NCI-H2171 treated with DMSO at 0.1 percent for 48 hours (cell line): ENCODE measurements around the gene TSPEAR.

ENCODE experiments used
- DNase-seq: peaks from one replicate; lab custom pipeline; 2025; lab: John Stamatoyannopoulos, UW

Gene TSPEAR

DNA sequence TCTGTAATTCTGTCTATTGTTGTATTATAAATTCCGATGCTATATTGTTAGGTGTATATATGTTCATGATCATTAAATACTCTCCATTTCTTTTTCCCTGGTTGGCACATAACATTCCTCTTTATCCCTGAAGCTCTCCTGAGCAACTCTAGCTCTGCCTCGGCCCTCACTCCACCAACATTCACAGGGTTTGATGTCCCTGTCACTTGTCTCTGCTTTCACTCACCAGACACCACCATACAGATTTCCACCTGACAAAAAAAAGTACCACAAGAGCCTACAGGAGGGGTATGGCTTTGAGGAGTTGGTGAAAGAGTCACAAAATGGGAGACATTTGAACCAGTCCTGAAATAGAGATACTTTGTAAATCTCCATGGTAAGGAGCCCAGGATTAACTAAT is 8.8 kb upstream of the TSPEAR start:
- no peak for DNase-seq

DNA sequence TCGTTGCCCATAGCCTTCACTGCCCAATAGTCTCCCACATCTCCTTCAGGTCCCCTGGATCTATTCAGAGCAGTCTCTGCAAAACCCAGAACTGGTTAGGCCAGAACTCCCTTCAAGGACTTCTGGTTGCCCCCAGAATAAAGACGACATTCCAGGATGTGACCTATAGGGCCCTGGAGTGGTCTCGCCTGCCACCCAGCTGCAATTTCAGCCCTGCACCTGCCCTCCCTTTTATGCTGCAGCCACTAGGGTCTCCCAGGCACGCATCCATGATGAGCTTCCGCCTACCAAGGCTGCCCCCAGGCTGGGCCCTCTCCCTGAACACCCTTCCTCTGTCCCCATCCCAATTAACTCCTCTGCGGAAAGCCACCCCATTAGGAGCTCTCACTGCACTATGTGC is 7.2 kb upstream of the TSPEAR start:
- no peak for DNase-seq

DNA sequence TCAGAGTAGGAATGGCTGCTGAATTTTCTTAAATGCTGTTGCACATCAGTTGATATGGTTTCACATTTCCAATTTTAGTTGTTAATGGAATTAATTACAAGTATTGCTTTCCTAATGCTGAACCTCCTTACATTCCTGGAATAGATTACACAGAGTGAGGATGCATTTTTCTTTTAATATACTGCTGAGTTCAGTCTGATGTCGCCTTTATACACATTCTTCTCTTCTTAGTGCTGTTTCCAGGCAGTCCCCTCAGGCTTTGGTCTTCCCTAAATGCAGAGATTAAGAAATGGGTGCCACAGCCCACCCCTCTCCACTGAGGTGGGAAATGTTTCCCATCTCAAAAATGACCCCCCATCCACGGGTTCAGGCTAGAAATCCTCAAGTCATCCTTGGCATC is 6.7 kb upstream of the TSPEAR start:
- no peak for DNase-seq

DNA sequence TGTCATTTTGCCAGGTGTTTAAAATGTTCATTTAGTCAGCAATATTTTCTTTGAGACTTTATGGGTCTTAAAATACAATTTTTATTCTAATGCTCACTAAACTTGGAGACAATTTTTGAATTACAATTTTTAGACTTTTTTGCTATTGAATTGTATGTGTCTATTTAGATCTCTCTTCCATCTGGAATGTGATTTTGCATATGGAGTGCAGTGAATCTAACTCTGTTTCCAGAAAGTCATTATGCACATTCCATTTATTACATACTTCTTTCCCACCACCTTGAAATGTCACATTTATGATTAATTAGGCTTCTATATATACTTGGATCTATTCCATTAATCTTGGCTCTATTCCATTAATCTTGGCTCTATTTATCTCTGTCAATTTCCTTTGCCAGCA is 5.6 kb upstream of the TSPEAR start:
- no peak for DNase-seq

DNA sequence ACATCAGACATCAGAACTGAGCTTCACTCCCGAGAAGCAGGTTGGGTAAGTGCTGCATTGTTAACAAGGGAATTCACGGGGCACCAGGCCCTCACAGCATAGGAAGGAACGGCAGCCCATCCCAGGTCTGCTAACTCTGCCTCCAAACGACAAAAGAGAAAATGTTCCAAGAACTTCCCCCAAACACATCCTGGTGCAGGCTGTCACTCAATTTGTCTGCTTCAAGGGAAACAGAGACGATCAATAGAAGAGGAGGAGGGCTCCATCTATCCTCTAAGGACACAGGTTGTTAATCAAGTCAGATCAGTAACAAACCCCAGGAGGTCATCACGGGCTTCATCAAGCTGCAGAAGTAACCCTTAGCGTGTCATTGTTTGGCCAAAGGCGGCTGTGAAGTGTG is 3.5 kb upstream of the TSPEAR start:
- no peak for DNase-seq

DNA sequence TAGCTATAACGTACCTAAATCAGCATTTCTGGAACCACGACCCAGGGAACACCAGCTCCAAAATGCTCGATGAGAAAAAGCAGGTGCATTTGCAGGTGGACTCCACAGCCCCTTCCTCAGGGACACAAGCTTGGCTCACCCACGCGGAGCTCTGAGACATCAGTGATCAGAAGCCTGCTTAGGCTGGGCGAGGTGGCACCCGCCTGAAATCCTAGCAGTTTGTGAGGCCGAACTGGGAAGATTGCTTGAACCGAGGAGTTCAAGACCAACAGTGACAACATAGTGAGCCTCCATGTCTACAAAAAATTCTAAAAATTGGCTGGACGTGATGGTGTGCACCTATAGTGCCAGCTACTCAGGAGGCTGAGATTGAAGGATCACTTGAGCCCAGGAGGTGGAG is 2.5 kb upstream of the TSPEAR start:
- no peak for DNase-seq

DNA sequence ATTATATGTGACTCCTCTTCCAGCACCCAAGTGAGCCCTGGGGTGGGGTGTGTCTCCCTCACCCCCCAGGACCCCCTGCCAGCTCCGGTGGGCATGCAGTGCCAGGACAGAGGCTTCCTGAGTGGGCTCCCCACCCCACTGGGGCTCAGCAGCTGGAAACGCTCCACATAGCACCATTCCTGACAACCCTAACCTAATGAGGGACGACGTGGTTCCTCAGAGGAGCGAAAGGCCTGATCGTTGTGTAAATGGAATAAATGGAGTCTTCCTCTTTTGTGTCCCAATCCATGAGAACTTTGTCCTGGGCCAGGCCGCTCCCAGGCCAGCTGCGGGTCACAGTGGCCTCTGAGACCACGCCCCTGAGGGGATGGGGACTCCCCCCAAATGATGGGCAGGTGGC is 1.8 kb upstream of the TSPEAR start:
- DNase-seq = no peak

DNA sequence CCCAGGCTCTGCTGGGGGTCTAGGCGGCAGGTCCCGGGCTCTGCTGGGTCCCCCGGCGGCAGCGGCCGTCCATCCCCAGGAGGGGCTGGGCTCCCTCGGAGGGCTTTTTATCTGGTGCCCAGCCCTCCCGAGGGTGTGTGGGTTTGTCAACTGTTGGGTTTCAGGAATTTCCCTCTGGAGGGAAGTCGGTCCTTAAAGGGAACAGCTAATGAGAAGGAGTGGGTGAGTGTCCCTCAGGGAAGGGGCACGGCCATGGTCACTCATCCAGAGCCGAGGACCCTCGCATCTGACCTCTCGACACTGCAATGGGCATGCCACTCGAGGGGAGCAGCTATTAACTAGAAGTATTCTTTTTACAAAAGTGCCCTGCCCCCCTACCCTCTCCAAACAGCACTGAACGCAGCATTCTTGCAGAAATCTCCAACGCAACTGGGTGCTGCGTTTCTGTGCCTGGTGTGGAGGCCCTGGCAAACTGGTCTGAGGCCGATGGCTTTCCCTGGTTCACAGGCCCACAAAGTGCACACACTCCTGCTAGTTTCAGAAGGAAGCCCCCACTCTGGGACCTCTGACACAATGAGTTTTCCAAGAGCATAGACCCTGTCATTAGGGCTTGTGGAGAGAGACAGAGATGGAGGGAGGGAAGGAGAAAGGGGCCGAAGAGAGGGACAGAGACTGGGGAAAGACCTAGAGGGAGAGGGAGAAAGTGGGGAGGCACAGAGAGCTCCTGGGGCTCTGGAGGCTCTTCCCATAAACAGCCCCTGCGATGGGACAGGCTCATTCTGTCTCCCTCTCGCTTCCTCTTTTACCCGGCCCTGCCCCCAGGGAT is 1.0 kb upstream of the TSPEAR start:
- no peak for DNase-seq

DNA sequence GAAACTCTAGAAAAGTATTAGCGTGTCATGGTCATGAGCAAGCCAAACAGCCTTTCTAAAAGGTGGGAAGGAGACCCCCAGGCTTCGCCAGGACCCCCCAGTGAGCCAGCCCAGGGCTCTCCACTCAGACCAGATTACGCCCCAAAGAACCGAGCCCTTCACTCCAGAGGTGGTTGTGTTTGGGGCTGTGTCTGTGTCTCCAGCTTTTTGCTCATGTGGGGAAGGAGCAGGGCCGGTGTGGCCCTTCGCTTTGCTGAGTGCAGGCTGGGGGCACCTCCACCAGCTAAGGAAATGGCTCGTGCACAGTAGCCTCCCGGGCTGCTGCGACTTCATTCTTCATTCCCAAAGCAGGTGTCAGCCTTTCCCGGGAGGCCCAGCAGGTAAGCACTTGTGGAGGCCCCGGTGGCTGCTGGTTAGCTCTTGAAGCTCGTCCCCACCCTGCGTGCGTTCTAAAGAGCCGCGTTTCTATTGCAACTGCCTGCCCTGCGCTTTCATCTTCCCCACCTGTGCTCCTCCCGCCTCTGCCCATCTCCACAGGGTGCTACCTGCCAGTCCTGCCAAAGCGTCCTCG is 531 bp downstream of the TSPEAR start:
- DNase-seq = peak; percentile 87

DNA sequence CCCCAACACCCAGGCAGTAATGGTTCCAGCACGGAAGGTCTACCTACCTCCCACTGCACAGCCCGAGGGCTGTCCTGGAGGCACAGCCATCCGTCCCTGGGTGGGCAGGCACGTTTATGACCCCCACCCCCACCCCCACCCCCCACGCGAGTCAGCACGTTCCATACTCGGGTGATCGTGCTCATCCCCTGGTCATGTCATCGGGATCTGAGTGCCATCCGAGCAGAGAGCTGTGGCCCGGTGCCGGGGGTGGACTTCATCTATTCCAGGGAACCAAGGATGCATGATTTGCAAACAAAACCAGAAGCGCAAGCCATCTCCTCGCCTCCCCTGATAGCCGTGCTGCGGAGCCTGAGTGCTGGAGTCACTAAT is 1.1 kb downstream of the TSPEAR start:
- no peak for DNase-seq

DNA sequence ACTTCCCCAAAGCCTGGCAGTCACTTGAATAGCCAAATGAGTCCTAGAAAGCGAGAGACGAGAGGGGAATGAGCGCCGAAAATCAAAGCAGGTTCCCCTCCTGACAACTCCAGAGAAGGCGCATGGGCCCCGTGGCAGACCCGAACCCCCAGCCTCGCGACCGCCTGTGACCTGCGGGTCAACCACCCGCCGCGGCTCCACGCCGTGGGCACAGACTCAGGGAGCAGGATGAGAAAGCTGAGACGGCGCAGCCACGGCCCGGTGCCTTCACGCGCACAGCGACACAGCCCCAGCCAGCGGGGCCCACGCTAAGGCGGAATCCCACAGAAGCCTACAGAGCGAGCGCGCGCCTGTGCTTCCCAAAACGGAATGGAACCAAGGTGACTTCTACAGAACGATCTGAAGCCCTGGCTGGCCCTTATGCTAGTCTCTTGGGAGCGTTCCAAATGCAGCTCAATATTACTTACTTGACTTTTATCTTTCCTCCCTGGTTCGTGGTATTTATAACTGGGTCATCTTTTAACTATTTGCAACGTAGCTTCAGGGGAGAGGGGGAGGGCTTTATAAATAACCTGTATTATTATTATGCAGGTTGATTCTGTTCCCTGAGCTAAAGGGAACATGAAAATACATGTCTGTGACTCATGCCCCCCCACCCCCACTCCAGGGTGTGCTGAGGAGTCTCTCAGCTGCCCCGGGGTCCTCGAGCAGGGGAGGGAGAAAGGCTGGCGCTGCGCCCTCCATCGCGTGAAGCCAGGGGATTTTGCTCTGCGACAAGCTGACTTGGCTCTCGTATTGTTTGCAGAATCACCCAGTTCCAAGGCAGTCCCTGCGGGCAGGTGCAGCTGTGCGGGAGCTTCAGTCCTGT is 1.7 kb downstream of the TSPEAR start:
- DNase-seq = peak; percentile 65

DNA sequence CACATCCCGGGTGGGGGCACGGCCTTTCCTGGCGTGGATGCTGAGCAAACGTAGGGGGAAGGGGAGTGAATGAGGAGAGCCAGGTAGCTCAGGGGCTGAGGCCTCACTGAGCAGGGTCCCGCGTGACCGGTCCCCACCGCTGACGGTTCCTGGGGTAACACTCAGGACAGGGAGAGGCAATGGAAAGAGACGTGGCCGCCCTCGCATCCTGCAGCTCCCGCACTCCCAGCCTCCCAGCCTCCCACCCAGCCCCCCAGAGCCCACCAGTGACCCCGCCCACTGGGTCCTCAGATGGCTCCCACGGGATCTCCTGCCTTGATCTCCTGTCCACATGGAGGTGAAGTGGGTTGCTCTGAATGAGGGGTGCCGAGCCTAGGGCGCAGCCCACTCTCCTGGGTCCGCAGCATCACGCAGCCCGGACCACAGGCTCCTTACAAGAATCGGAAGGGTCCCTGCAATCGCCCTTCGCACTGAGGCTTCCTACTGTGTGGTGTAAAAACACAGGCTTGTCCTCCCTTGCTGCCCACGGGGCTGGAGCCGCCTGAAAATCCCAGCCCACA is 2.4 kb downstream of the TSPEAR start:
- DNase-seq = no peak

DNA sequence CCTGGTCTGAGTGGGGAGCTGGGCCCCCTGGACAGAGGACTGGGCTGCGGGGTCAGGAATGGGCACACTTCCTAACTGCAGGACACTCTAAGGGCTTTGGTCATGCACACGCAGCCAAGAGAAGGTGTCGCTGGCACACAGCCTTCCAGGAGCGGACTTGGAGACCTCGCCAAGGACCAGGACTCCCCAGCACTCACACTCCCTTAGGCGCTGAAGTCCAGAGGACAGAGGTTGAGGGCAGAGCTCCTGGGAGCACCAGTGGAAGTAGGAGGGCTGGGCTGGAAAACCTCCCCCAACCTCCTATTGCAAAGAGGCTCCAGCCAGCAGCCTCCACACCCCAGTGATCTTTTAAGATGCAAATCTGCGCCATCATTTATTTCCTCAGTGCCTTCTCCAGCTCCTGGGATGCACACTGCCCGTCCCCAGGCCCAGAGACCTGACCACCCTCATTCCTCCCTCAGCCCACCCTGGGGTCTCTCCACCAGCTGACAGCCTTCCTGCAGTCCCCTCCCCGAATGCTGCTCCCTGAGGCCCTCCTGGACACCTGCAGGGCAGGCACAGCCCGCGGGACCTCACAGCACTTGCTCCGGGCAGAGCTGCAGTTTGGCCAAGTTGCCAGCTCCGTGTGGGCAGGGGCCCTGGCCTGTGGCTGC is 3.0 kb downstream of the TSPEAR start:
- DNase-seq = no peak

DNA sequence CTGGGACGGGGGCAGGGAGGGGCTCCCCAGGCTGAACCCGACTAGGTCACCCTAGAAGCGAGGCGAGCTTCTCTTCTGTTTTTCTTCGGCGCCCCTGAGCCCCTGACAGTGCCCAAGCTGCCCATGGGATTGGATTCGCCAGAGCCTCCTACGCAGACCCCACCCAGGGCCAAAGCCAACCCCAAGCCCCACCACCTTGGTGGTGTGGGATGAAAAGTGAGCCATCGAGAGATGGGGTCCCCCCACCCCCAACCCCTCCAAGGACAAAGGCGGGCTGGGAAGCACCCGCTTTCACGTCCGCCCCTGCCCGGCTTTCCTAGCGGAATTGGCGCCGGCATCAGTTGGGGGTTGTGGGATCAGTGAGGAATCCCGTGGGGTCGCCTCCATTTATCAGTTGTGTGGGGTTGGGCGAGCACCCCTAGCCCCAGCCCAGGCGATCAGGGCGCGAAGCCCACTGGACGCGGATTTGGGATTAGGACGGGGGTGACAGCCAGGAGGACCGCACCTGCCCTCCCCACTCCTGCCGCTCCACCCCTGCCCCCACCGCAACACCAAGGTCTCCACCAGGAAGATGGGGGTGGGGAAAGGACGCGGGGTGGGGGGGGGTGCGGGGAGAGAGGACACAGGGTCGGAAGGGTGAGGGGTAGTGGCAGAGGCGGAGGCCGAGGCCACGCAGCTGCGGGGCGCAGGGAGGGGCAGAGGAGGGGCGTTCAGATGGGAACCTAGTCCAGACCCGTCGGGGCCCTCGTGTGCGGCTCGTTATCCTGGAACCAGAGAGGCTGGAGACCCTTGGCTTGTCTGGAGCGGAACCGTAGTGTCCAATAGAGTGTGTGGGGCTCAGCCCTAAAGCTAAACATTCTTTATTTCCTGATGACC is 4.4 kb downstream of the TSPEAR start:
- no peak for DNase-seq

DNA sequence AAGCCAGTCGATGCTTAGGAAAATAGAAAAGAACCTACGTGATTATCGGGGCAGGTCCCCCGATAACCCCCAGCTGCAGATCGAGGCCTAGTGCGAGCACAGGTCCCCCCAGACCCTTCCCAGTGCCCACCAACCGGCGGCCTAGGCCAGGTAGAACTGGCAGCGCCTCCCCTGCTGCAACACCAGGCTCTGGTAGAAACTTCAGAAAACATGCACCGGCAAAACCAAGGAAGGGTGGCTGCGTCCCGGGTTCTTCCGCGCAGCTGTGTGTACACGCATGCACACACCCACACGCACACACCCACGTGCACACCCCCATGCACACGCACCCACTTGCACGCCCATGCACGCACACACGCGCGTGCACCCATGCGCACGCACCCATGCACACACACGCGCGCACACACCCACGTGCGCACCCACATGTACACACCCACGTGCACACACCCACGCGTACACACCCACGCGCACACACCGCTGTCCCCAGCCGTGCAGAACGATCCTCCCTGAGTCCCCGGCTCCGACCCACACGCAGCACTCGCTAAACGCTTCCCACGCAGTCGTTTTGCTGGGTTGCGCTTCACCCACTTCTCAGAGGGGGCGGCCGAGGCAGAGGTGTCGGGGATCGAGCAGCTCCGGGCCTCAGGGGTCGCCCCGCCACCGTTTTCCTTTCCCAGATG is 5.2 kb downstream of the TSPEAR start:
- no peak for DNase-seq

DNA sequence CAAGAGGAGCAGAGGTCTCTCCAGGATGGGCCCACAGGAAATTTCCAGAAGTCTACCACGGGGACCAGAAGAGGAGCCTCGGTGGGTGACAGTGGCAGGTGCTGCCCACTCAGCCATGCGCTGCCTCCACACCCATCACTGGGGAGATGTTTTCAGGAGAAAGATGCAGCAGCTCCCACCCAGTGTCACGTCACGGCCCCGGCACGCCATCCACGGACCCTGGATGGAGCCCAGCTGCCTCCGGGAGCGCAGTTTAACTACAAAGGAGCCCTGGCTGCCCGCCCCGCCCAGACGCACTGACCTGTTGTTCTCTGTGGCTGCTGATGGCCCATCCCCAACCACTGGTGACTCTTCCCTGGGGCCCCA is 6.8 kb downstream of the TSPEAR start:
- no peak for DNase-seq

DNA sequence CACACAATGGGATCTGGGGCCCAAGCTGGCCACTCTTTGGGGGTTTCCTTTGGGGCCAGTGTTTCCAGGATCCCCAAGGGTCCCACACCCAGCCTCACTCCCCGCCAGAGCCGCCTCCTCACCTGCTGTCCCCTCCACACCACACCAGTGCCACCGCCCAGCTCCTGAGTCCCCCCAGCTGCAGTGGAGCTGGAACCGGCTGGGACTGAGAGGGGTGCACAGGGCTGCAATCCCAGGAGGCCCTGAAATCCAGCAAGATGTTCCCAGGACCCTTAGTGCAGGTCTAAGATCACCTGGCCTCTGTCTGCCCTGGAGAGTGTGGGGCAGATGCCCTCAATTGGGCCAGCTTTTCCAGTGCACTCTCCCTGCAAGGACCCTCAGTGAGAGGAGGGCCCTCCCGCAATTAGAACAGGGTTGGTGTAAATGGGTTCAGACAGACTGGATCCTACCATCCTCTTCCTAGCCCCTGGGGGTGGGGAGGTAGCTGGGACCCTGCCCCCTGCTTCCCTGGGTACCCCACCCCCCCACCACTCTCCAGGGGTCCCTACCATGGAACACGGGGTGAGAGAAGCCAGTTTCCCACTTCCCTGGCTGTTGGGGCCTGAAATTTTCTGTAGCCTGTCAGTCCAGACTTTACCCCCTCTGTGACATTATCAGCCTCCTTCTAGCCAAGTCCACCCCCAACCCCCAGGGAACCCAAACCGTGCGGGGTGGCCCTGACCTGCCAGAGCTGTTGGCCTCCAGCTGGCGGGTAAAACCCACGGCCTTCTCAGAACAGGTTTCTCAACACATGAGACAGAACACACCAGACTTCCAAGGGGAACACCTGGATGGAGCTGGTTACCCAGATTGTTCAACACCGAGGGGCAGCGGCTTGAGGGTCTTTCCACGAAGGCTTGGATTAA is 7.4 kb downstream of the TSPEAR start:
- no peak for DNase-seq

DNA sequence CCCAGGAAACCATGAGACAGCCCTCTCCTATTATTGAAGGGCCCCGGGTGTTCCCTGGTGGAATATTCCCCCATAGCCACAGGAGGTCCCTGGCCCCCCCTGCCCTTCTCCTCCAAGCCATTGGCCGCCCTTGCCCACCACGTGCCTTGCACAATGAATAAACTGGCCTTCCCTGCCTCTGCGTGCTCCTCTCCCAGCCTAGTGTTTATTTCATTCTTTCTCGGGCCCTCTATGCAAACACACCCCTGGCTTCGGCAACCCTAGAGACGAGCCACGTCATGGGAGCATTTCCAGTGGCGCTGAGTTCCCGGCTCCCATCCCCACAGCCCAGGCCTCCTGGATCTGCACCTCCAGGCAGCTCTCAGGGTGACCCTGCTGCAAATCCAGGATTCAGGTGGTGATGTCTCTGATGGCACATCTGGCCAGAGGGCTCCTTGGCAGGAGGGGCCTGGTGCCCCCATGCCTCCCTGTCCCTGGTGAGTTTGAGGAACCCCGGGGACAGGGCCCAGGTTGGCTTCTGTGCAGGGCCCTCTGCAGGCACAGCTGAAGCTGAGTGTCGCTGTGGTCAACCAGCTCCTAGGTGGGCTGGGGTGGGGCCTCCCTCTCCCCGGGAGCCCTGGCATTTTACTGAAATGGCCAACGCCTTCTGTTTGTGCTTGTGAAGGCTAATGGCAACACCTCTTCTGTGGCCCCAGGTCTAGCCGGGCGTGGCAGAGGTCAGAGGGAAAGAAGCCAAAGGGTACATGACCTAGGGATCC is 8.2 kb downstream of the TSPEAR start:
- DNase-seq = no peak
